Activated B cell treated with CpG ODN at 0.5 μM for 24 hours (primary cell): ENCODE results near the gene ABLIM2. TPM values are rescaled to one million over a fixed set of nuclear protein-coding genes. Genes with fewer than 3 reads are reported as not detected.

Experiments used
- ATAC-seq: fragments of 200-7000 bp; cut with Tn5 transposase; one replicate; pipeline ENCODE4 v1.10.0; 2021; ENCODE audit warnings: low read depth, mild to moderate bottlenecking, moderate library complexity
- CTCF ChIA-PET: fragments of 350-600 bp; sonication (Branson Sonifier 250); formaldehyde crosslinking; loops from one replicate; lab custom pipeline; 2021; ENCODE audit warnings: antibody characterized with exemption; lab: Charles Lee
- POLR2A ChIA-PET: fragments of 350-600 bp; sonication (Branson Sonifier 250); formaldehyde crosslinking; loops from one replicate; lab custom pipeline; 2021; ENCODE audit warnings: antibody characterized with exemption; lab: Charles Lee
- DNase-seq: peaks from one replicate; pipeline ENCODE4 v3.0.0; 2022
- H3K27ac Mint-ChIP-seq: one replicate; pipeline ENCODE4 v1.8.0; 2020; ENCODE audit warnings: mixed read lengths
- H3K27me3 Mint-ChIP-seq: one replicate; pipeline ENCODE4 v1.8.0; 2021; ENCODE audit warnings: mixed read lengths
- H3K36me3 Mint-ChIP-seq: one replicate; pipeline ENCODE4 v1.8.0; 2021; ENCODE audit warnings: low read depth, mixed read lengths
- H3K4me1 Mint-ChIP-seq: one replicate; pipeline ENCODE4 v1.8.0; 2021; ENCODE audit warnings: mixed read lengths
- H3K4me3 Mint-ChIP-seq: one replicate; pipeline ENCODE4 v1.8.0; 2020; ENCODE audit warnings: mild to moderate bottlenecking, mixed read lengths
- H3K9me3 Mint-ChIP-seq: one replicate; pipeline ENCODE4 v1.8.0; 2020; ENCODE audit warnings: mixed read lengths
- CTCF ChIP-seq: fragments of 200-600 bp; IDR thresholded peaks from one replicate; pipeline ENCODE4 v1.8.0; 2022; ENCODE audit warnings: antibody characterized with exemption, mild to moderate bottlenecking
- intact Hi-C: fragments of 100-400 bp; cut with micrococcal nuclease; formaldehyde crosslinking; loops from one replicate; pipeline ENCODE4 v1.15.1; 2024
- total RNA-seq: library from RNA; stranded (reverse); gene quantifications from 2 replicates; pipeline ENCODE4 v1.2.3, GENCODE V29; 2022

ABLIM2 gene
- total RNA-seq, 1 donor from 2014 or later, result 5.2 TPM

GRCh38 chr4:8136972-8137710 lies 21.5 kb downstream of the ABLIM2 start:
- Mint-ChIP-seq H3K27me3 (peaks cover 9% of the 10 kb centered on the region), H3K27ac (no peak overlapping the region), H3K9me3 (peaks cover 5% of the 10 kb centered on the region), H3K36me3 (peaks cover 3% of the 10 kb centered on the region), H3K4me3 (no peak overlapping the region), H3K4me1 (no peaks in the 10 kb centered on the region)
- intact Hi-C loops, result no loop called here
- TF ChIP-seq CTCF, result no peak
- no peak for ATAC-seq
- no peak for DNase-seq
- CTCF ChIA-PET, result no interaction called here
- POLR2A ChIA-PET, result no interaction called here

DNA sequence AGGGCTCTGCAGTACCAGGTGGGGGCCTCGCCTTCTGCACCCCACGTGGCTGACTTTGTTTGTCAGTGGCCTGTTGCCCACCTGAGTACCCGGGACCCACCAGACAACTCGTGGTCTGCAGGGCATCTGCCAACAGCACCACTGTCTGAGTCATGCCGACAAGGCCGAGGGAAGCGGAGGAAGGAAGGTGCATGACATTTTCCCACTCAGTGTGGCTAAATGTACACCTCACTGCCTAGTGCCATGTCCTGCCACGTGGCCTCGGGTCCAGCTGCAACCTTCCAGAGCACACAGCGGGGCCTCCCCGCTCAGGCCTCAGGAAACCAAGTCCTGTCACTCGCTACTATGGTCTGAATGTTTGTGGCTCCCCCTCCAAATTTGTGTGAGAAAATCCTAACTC lies 22.1 kb downstream of the ABLIM2 start:
- no peak for DNase-seq
- H3K27ac Mint-ChIP-seq, result no peak overlapping the region
- no peaks in the 10 kb centered on the region for H3K4me1 Mint-ChIP-seq
- TF ChIP-seq CTCF, result no peak
- intact Hi-C loops, result no loop called here
- ChIA-PET CTCF (no interaction called here), POLR2A (no interaction called here)
- no peak overlapping the region for H3K4me3 Mint-ChIP-seq
- peaks cover 10% of the 10 kb centered on the region for H3K27me3 Mint-ChIP-seq
- no peak for ATAC-seq
- peaks cover 3% of the 10 kb centered on the region for H3K36me3 Mint-ChIP-seq
- peaks cover 5% of the 10 kb centered on the region for H3K9me3 Mint-ChIP-seq

DNA sequence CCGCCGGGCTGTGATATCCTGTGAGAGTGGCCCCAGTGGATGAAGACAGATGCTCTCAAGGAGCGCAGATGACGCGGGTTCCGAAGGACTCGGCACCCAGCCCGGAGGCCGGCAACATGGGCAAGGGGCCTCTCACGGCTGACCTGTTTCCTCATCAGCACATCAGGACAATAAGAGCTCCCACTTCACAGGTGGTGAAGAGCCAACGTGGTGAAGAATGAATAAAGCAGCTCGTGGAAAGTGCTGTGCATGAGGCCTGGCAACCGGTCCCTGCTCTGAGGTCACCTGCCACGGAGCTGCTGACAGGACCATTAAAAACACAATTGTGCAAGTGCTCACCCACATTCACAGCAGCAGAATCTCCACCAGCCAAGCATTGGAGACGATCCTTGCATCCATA lies 22.9 kb downstream of the ABLIM2 start:
- Mint-ChIP-seq H3K36me3 (peaks cover 3% of the 10 kb centered on the region), H3K4me1 (peaks cover 4% of the 10 kb centered on the region), H3K27me3 (peaks cover 14% of the 10 kb centered on the region), H3K27ac (no peak overlapping the region), H3K9me3 (peaks cover 5% of the 10 kb centered on the region), H3K4me3 (no peak overlapping the region)
- intact Hi-C loops, result no loop called here
- ATAC-seq, result no peak
- ChIA-PET POLR2A (no interaction called here), CTCF (no interaction called here)
- no peak for TF ChIP-seq CTCF
- no peak for DNase-seq

GRCh38 chr4:8133897-8134563 lies 24.6 kb downstream of the ABLIM2 start:
- intact Hi-C loops, result no loop called here
- no peak for TF ChIP-seq CTCF
- no peaks in the 10 kb centered on the region for H3K36me3 Mint-ChIP-seq
- ATAC-seq, result no peak
- CTCF ChIA-PET, result no interaction called here
- peaks cover 3% of the 10 kb centered on the region for H3K9me3 Mint-ChIP-seq
- POLR2A ChIA-PET, result no interaction called here
- no peak for DNase-seq
- no peak overlapping the region for H3K4me3 Mint-ChIP-seq
- peaks cover 18% of the 10 kb centered on the region for H3K27me3 Mint-ChIP-seq
- H3K27ac Mint-ChIP-seq, result no peak overlapping the region
- peaks cover 4% of the 10 kb centered on the region for H3K4me1 Mint-ChIP-seq

- Mint-ChIP-seq H3K4me3 (no peak overlapping the region), H3K27ac (no peak overlapping the region), H3K36me3 (no peaks in the 10 kb centered on the region), H3K4me1 (peaks cover 4% of the 10 kb centered on the region), H3K27me3 (peaks cover 18% of the 10 kb centered on the region), H3K9me3 (peaks cover 3% of the 10 kb centered on the region)
- intact Hi-C loops, result no loop called here
- DNase-seq (no peak), ATAC-seq (no peak)
- ChIA-PET POLR2A (no interaction called here), CTCF (no interaction called here)
- no peak for TF ChIP-seq CTCF
Measured at GRCh38 chr4:8132947-8133705, 25.5 kb downstream of the ABLIM2 start.
